ENCODE results near the gene PRKCE. TPM values are rescaled to one million over a fixed set of nuclear protein-coding genes. Genes with fewer than 3 reads are reported as not detected.

PRKCE gene
- total and polyA plus RNA-seq, 2 experiments from 2014 or later: 9.6 to 11.9 TPM

DNA sequence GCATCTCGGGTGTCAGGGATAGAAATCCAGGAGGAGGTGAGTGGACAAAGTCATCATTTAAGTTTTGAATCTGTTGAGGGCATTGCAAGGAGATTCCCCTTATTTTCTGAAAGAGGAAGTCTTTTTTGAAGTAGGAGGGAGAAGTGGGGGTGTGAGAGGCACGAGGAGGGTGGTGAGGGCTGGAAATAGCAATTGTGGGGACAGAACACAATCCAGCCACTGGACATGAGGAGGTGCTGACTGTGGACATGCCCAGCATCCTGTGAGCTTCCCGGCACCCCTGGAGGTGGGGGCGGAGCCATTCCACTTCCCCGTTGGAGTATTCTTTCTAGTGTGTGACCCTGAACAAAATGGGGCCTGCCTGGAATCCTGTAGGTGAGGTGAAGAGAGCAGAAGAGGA is 335.0 kb downstream of the PRKCE start:
- 67% methylated on average over 5 of the region's 5 CpGs for WGBS (ENCODE audit: low lambda C conversion rate, missing lambda C conversion rate)
- H3K36me3 ChIP-seq (replicated peaks; ENCODE audit: insufficient read depth, low read depth): no peaks in the 10 kb centered on the region
- no peak overlapping the region for H3K27ac ChIP-seq
- H3K9me3 ChIP-seq (ENCODE audit: low read depth): no peaks in the 10 kb centered on the region
- no peaks in the 10 kb centered on the region for H3K27me3 ChIP-seq
- no peak overlapping the region for H3K4me3 ChIP-seq
- H3K79me2 ChIP-seq: no peaks in the 10 kb centered on the region
- no peak for DNase-seq (ENCODE audit: low spot score)
- no peaks in the 10 kb centered on the region for H4K20me1 ChIP-seq (ENCODE audit: insufficient read depth, poor library complexity, severe bottlenecking)
- no peaks in the 10 kb centered on the region for H3K4me1 ChIP-seq (ENCODE audit: insufficient read depth)
- TF ChIP-seq, protein P1, sequence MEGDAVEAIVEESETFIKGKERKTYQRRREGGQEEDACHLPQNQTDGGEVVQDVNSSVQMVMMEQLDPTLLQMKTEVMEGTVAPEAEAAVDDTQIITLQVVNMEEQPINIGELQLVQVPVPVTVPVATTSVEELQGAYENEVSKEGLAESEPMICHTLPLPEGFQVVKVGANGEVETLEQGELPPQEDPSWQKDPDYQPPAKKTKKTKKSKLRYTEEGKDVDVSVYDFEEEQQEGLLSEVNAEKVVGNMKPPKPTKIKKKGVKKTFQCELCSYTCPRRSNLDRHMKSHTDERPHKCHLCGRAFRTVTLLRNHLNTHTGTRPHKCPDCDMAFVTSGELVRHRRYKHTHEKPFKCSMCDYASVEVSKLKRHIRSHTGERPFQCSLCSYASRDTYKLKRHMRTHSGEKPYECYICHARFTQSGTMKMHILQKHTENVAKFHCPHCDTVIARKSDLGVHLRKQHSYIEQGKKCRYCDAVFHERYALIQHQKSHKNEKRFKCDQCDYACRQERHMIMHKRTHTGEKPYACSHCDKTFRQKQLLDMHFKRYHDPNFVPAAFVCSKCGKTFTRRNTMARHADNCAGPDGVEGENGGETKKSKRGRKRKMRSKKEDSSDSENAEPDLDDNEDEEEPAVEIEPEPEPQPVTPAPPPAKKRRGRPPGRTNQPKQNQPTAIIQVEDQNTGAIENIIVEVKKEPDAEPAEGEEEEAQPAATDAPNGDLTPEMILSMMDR (IDR thresholded peaks at IDR 0.05; ENCODE audit: poor library complexity): no peak
- no peak for TF ChIP-seq EZH2phosphoT487 (IDR thresholded peaks at IDR 0.05; ENCODE audit: low read depth, severe bottlenecking, unreplicated experiment)
- TF ChIP-seq EZH2 (IDR thresholded peaks at IDR 0.05; ENCODE audit: borderline replicate concordance): no peak
- no peak overlapping the region for H2AFZ ChIP-seq
- no peak overlapping the region for H3K4me2 ChIP-seq
- no peaks in the 10 kb centered on the region for H3K9me2 ChIP-seq (replicated peaks; ENCODE audit: insufficient read depth)

DNA sequence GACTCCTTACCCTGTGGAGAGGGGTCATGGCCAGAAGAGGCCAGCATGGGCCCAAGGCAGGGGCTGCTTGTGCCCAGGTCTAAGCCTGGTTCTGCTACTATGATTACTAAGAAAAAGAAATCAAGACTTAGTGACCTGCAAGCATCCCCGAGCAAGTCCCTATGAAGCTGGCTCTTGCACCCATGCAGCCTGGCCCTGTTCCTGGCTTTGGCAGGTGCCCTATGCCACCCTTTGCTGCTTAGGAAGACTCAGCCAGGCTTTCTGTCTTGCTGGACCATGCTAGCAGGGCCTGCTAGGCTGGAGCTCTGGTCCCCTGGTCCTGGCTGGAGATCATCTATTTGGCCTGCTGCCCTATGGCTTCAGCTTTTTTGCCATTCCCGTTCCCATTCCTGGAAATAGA is 336.4 kb downstream of the PRKCE start:
- no peaks in the 10 kb centered on the region for H3K9me3 ChIP-seq (ENCODE audit: low read depth)
- DNase-seq (ENCODE audit: low spot score): no peak
- no peak overlapping the region for H3K27ac ChIP-seq
- H3K4me2 ChIP-seq: no peak overlapping the region
- H3K4me1 ChIP-seq (ENCODE audit: insufficient read depth): no peaks in the 10 kb centered on the region
- H3K79me2 ChIP-seq: no peaks in the 10 kb centered on the region
- H2AFZ ChIP-seq: no peak overlapping the region
- H3K9me2 ChIP-seq (replicated peaks; ENCODE audit: insufficient read depth): no peaks in the 10 kb centered on the region
- H4K20me1 ChIP-seq (ENCODE audit: insufficient read depth, poor library complexity, severe bottlenecking): no peaks in the 10 kb centered on the region
- no peak for TF ChIP-seq EZH2phosphoT487 (IDR thresholded peaks at IDR 0.05; ENCODE audit: low read depth, severe bottlenecking, unreplicated experiment)
- TF ChIP-seq EZH2 (IDR thresholded peaks at IDR 0.05; ENCODE audit: borderline replicate concordance): no peak
- TF ChIP-seq, protein P1 (IDR thresholded peaks at IDR 0.05; ENCODE audit: poor library complexity): no peak
- no peak overlapping the region for H3K4me3 ChIP-seq
- H3K27me3 ChIP-seq: no peaks in the 10 kb centered on the region
- WGBS (ENCODE audit: low lambda C conversion rate, missing lambda C conversion rate): 93% methylated on average over 2 of the region's 2 CpGs
- no peaks in the 10 kb centered on the region for H3K36me3 ChIP-seq (replicated peaks; ENCODE audit: insufficient read depth, low read depth)

DNA sequence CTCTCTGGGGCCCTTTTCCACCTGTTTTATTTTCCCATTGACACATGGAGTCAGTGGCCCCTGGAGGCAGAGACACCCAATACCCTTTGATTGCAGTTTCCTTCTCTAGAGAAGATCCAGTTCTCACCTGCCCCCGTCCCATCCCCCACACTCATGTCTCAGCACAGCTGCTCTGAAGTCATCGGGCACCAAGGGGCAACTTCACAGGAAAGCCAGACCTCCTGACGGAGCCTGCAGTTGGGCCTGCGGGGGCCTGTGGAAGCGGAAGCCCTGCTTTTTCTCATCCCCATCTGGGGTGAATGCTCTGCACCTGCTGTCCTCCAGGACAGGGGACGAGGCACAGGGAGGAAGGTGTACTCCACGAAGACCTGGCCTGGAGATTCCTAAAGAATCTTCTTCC is 337.4 kb downstream of the PRKCE start:
- H3K9me3 ChIP-seq (ENCODE audit: low read depth): no peaks in the 10 kb centered on the region
- H4K20me1 ChIP-seq (ENCODE audit: insufficient read depth, poor library complexity, severe bottlenecking): no peaks in the 10 kb centered on the region
- H3K4me1 ChIP-seq (ENCODE audit: insufficient read depth): no peaks in the 10 kb centered on the region
- H3K9me2 ChIP-seq (replicated peaks; ENCODE audit: insufficient read depth): no peaks in the 10 kb centered on the region
- H2AFZ ChIP-seq: no peak overlapping the region
- H3K27me3 ChIP-seq: no peaks in the 10 kb centered on the region
- H3K36me3 ChIP-seq (replicated peaks; ENCODE audit: insufficient read depth, low read depth): no peaks in the 10 kb centered on the region
- H3K79me2 ChIP-seq: no peaks in the 10 kb centered on the region
- H3K4me3 ChIP-seq: no peak overlapping the region
- H3K4me2 ChIP-seq: no peak overlapping the region
- TF ChIP-seq EZH2phosphoT487 (IDR thresholded peaks at IDR 0.05; ENCODE audit: low read depth, severe bottlenecking, unreplicated experiment) (no peak), EZH2 (IDR thresholded peaks at IDR 0.05; ENCODE audit: borderline replicate concordance) (no peak)
- TF ChIP-seq, protein P1 (IDR thresholded peaks at IDR 0.05; ENCODE audit: poor library complexity): no peak
- H3K27ac ChIP-seq: no peak overlapping the region
- DNase-seq (ENCODE audit: low spot score): no peak
- WGBS (ENCODE audit: low lambda C conversion rate, missing lambda C conversion rate): 71% methylated on average over 7 of the region's 7 CpGs

DNA sequence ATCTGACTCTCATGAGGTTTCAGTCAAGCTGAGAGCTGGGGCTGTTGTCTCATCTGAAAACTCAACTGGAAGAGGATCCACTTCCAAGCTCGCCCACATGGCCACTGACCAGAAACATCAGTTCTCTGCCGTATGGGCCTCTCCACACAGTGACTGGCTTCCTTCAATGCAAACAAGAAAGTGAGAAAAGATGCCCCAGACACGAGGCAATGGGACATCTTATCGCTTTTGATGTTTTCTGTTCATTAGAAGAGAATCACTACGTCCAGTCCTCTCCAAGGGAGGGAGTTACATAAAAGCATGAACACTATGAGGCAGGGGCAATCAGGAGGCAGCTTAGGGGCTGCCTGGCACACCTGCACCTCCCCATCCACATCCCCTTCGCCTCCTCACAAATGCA is 338.7 kb downstream of the PRKCE start:
- Histone ChIP-seq H3K27me3 (no peaks in the 10 kb centered on the region), H3K4me1 (ENCODE audit: insufficient read depth) (no peaks in the 10 kb centered on the region), H3K9me3 (ENCODE audit: low read depth) (no peaks in the 10 kb centered on the region), H3K4me2 (no peak overlapping the region), H3K27ac (no peak overlapping the region), H3K4me3 (no peak overlapping the region), H4K20me1 (ENCODE audit: insufficient read depth, poor library complexity, severe bottlenecking) (no peaks in the 10 kb centered on the region), H2AFZ (no peak overlapping the region), H3K79me2 (no peaks in the 10 kb centered on the region), H3K36me3 (replicated peaks; ENCODE audit: insufficient read depth, low read depth) (no peaks in the 10 kb centered on the region), H3K9me2 (replicated peaks; ENCODE audit: insufficient read depth) (no peaks in the 10 kb centered on the region)
- WGBS (ENCODE audit: low lambda C conversion rate, missing lambda C conversion rate): 92% methylated on average over 6 of the region's 6 CpGs
- no peak for DNase-seq (ENCODE audit: low spot score)
- TF ChIP-seq EZH2 (IDR thresholded peaks at IDR 0.05; ENCODE audit: borderline replicate concordance) (no peak), EZH2phosphoT487 (IDR thresholded peaks at IDR 0.05; ENCODE audit: low read depth, severe bottlenecking, unreplicated experiment) (no peak)
- TF ChIP-seq, protein P1 (IDR thresholded peaks at IDR 0.05; ENCODE audit: poor library complexity): no peak
